ENCODE results near the gene SHLD1. TPM values are rescaled to one million over a fixed set of nuclear protein-coding genes. Genes with fewer than 3 reads are reported as not detected.
"Not testable (repeated sequence)": the region's sequence is repeated elsewhere in the genome, so short reads cannot be mapped to it uniquely, and the experiment has no call there.

Gene SHLD1
- total and polyA plus RNA-seq, 2 experiments from 2014 or later: 2.6 to 6.7 TPM

- Histone ChIP-seq H3F3A (ENCODE audit: insufficient read depth) (no peaks in the 10 kb centered on the region), H4K20me1 (ENCODE audit: insufficient read depth) (no peaks in the 10 kb centered on the region), H3K9me3 (ENCODE audit: low read depth) (no peaks in the 10 kb centered on the region), H3K36me3 (ENCODE audit: low read depth) (no peaks in the 10 kb centered on the region), H3K9me2 (ENCODE audit: insufficient read depth) (no peaks in the 10 kb centered on the region), H3K9ac (no peak overlapping the region), H3K27me3 (replicated peaks; ENCODE audit: insufficient read depth) (peaks cover 16% of the 10 kb centered on the region; the same call in 1 of the 2 replicates), H3K4me3 (no peak overlapping the region), H3K27ac (no peak overlapping the region), H2AFZ (no peak overlapping the region), H3K4me2 (ENCODE audit: unreplicated experiment) (no peak overlapping the region), H3K4me1 (ENCODE audit: insufficient read depth) (peaks cover 5% of the 10 kb centered on the region; the same call in 1 of the 2 replicates), H3K79me2 (ENCODE audit: insufficient read depth) (no peaks in the 10 kb centered on the region)
- 90 to 94% methylated on average over 4 of the region's 4 CpGs for WGBS, 2 experiments (ENCODE audit: low coverage in 1 of 2, low lambda C conversion rate in 2 of 2, missing lambda C conversion rate in 2 of 2)
- no peak for DNase-seq
- in situ Hi-C loops (cut with MboI): no loop called here
- TF ChIP-seq EZH2phosphoT487 (IDR thresholded peaks at IDR 0.05; ENCODE audit: insufficient read depth, low read depth) (no peak), EZH2 (IDR thresholded peaks at IDR 0.05; ENCODE audit: insufficient read depth, poor library complexity, severe bottlenecking) (no peak)
These were observed 33.2 kb upstream of the SHLD1 start for GRCh38 chr20:5716953-5717352.

- in situ Hi-C loops (cut with MboI): no loop called here
- H3K9ac ChIP-seq: no peak overlapping the region
- no peaks in the 10 kb centered on the region for H4K20me1 ChIP-seq (ENCODE audit: insufficient read depth)
- H3K9me3 ChIP-seq (ENCODE audit: low read depth): no peaks in the 10 kb centered on the region
- peaks cover 5% of the 10 kb centered on the region; the same call in 1 of the 2 replicates for H3K4me1 ChIP-seq (ENCODE audit: insufficient read depth)
- H3K9me2 ChIP-seq (ENCODE audit: insufficient read depth): no peaks in the 10 kb centered on the region
- peaks cover 3% of the 10 kb centered on the region; the same call in 1 of the 2 replicates for H3K27me3 ChIP-seq (replicated peaks; ENCODE audit: insufficient read depth)
- H3K27ac ChIP-seq: no peak overlapping the region
- H2AFZ ChIP-seq: no peak overlapping the region
- no peak for DNase-seq
- H3K4me2 ChIP-seq (ENCODE audit: unreplicated experiment): no peak overlapping the region
- H3K36me3 ChIP-seq (ENCODE audit: low read depth): no peaks in the 10 kb centered on the region
- TF ChIP-seq EZH2phosphoT487 (IDR thresholded peaks at IDR 0.05; ENCODE audit: insufficient read depth, low read depth): no peak
- TF ChIP-seq EZH2 (IDR thresholded peaks at IDR 0.05; ENCODE audit: insufficient read depth, poor library complexity, severe bottlenecking): no peak
- no peaks in the 10 kb centered on the region for H3F3A ChIP-seq (ENCODE audit: insufficient read depth)
- no peaks in the 10 kb centered on the region for H3K79me2 ChIP-seq (ENCODE audit: insufficient read depth)
- WGBS, 2 experiments (ENCODE audit: low coverage in 1 of 2, low lambda C conversion rate in 2 of 2, missing lambda C conversion rate in 2 of 2): 88 to 95% methylated on average over 1 of the region's 1 CpG
- no peak overlapping the region for H3K4me3 ChIP-seq
These were observed 31.2 kb upstream of the SHLD1 start for GRCh38 chr20:5718896-5719595.

GRCh38 chr20:5719861-5720403 lies 30.3 kb upstream of the SHLD1 start:
- peaks cover 12% of the 10 kb centered on the region for H3K4me1 ChIP-seq (ENCODE audit: insufficient read depth)
- H3K4me3 ChIP-seq: no peak overlapping the region
- H3K9ac ChIP-seq: no peak overlapping the region
- H3K27me3 ChIP-seq (replicated peaks; ENCODE audit: insufficient read depth): peaks cover 3% of the 10 kb centered on the region; the same call in 1 of the 2 replicates
- 35% methylated on average over 6 of the region's 6 CpGs for WGBS, 2 experiments (ENCODE audit: low coverage in 1 of 2, low lambda C conversion rate in 2 of 2, missing lambda C conversion rate in 2 of 2)
- no peak overlapping the region for H2AFZ ChIP-seq
- no peaks in the 10 kb centered on the region for H3K36me3 ChIP-seq (ENCODE audit: low read depth)
- no peaks in the 10 kb centered on the region for H4K20me1 ChIP-seq (ENCODE audit: insufficient read depth)
- TF ChIP-seq EZH2phosphoT487 (IDR thresholded peaks at IDR 0.05; ENCODE audit: insufficient read depth, low read depth) (no peak), EZH2 (IDR thresholded peaks at IDR 0.05; ENCODE audit: insufficient read depth, poor library complexity, severe bottlenecking) (no peak)
- H3F3A ChIP-seq (ENCODE audit: insufficient read depth): peaks cover 3% of the 10 kb centered on the region; the same call in 1 of the 2 replicates
- H3K27ac ChIP-seq: no peak overlapping the region
- no peaks in the 10 kb centered on the region for H3K79me2 ChIP-seq (ENCODE audit: insufficient read depth)
- peak; percentile 49 for DNase-seq
- H3K4me2 ChIP-seq (ENCODE audit: unreplicated experiment): no peak overlapping the region
- no peaks in the 10 kb centered on the region for H3K9me2 ChIP-seq (ENCODE audit: insufficient read depth)
- in situ Hi-C loops (cut with MboI): no loop called here
- no peaks in the 10 kb centered on the region for H3K9me3 ChIP-seq (ENCODE audit: low read depth)

- no peaks in the 10 kb centered on the region for H3K9me2 ChIP-seq (ENCODE audit: insufficient read depth)
- H3K79me2 ChIP-seq (ENCODE audit: insufficient read depth): no peaks in the 10 kb centered on the region
- H3K9me3 ChIP-seq (ENCODE audit: low read depth): no peaks in the 10 kb centered on the region
- H3K4me3 ChIP-seq: no peak overlapping the region
- 61 to 65% methylated on average over 5 of the region's 5 CpGs for WGBS, 2 experiments (ENCODE audit: low coverage in 1 of 2, low lambda C conversion rate in 2 of 2, missing lambda C conversion rate in 2 of 2)
- H4K20me1 ChIP-seq (ENCODE audit: insufficient read depth): no peaks in the 10 kb centered on the region
- TF ChIP-seq EZH2phosphoT487 (IDR thresholded peaks at IDR 0.05; ENCODE audit: insufficient read depth, low read depth): no peak
- TF ChIP-seq EZH2 (IDR thresholded peaks at IDR 0.05; ENCODE audit: insufficient read depth, poor library complexity, severe bottlenecking): no peak
- no peaks in the 10 kb centered on the region for H3K36me3 ChIP-seq (ENCODE audit: low read depth)
- in situ Hi-C loops (cut with MboI): no loop called here
- H3K4me2 ChIP-seq (ENCODE audit: unreplicated experiment): no peak overlapping the region
- no peak overlapping the region for H2AFZ ChIP-seq
- no peak for DNase-seq
- H3K9ac ChIP-seq: no peak overlapping the region
- H3K4me1 ChIP-seq (ENCODE audit: insufficient read depth): peaks cover 16% of the 10 kb centered on the region
- no peak overlapping the region for H3K27ac ChIP-seq
- peaks cover 6% of the 10 kb centered on the region; the same call in 1 of the 2 replicates for H3F3A ChIP-seq (ENCODE audit: insufficient read depth)
- H3K27me3 ChIP-seq (replicated peaks; ENCODE audit: insufficient read depth): no peaks in the 10 kb centered on the region; the same call in 1 of the 2 replicates
These were observed 29.5 kb upstream of the SHLD1 start for GRCh38 chr20:5720696-5721095.

- H3K27ac ChIP-seq; H3K79me2 ChIP-seq (ENCODE audit: insufficient read depth); H3K27me3 ChIP-seq (replicated peaks; ENCODE audit: insufficient read depth); H3K4me3 ChIP-seq; in situ Hi-C loops (cut with MboI); DNase-seq; H3K36me3 ChIP-seq (ENCODE audit: low read depth); H3K9ac ChIP-seq; H3K9me3 ChIP-seq (ENCODE audit: low read depth); H3K4me2 ChIP-seq (ENCODE audit: unreplicated experiment); H3F3A ChIP-seq (ENCODE audit: insufficient read depth); H2AFZ ChIP-seq; H3K9me2 ChIP-seq (ENCODE audit: insufficient read depth); H4K20me1 ChIP-seq (ENCODE audit: insufficient read depth): not testable (repeated sequence)
- 92 to 99% methylated on average over 6 of the region's 6 CpGs for WGBS, 2 experiments (ENCODE audit: low coverage in 1 of 2, low lambda C conversion rate in 2 of 2, missing lambda C conversion rate in 2 of 2)
- peaks cover 16% of the 10 kb centered on the region for H3K4me1 ChIP-seq (ENCODE audit: insufficient read depth)
These were observed 28.8 kb upstream of the SHLD1 start for GRCh38 chr20:5721356-5721755.

All from GM23248 (cell line).